Suppressor macrophage treated with lipopolysaccharide for 1 hour (primary cell): ENCODE measurements around the gene RANBP3L.
"Not testable (repeated sequence)": the region's sequence is repeated elsewhere in the genome, so short reads cannot be mapped to it uniquely, and the experiment has no call there.

Source experiments
- DNase-seq, 3 donors: peaks; one replicate each; pipeline ENCODE4 v3.0.0-alpha.2; 2020 to 2022

Gene RANBP3L, protein sequence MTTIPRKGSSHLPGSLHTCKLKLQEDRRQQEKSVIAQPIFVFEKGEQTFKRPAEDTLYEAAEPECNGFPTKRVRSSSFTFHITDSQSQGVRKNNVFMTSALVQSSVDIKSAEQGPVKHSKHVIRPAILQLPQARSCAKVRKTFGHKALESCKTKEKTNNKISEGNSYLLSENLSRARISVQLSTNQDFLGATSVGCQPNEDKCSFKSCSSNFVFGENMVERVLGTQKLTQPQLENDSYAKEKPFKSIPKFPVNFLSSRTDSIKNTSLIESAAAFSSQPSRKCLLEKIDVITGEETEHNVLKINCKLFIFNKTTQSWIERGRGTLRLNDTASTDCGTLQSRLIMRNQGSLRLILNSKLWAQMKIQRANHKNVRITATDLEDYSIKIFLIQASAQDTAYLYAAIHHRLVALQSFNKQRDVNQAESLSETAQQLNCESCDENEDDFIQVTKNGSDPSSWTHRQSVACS

GRCh38 chr5:36301858-36302603 lies at the start of gene RANBP3L:
Gene RANBP3L, minus strand, starts transcription at chr5:36301902. Its CDS starts 486 bp downstream, at chr5:36301416.
- DNase-seq, result peak; percentile 31 to 35 (median 31)

- no peak for DNase-seq
Observed at GRCh38 chr5:36346896-36347690, 45.4 kb upstream of the RANBP3L start.

DNA sequence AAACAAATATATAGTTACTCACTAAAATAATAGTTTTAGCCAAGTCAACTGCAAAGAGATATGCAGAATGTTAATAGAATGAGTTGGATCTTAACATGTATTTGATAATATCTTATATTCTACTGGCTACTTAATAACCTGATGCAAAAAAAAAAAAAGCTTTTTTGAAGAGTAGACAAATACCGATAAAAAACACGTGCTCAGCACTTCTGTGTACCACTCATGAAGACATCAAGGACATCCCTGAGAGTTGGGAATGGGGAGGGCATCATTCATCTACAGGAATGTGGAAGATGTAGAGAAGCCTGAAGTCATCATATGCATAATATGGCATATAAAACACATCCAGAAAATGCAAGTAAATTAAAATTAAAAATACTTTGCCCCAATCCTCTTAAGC lies 43.2 kb upstream of the RANBP3L start:
- DNase-seq, result no peak

DNA sequence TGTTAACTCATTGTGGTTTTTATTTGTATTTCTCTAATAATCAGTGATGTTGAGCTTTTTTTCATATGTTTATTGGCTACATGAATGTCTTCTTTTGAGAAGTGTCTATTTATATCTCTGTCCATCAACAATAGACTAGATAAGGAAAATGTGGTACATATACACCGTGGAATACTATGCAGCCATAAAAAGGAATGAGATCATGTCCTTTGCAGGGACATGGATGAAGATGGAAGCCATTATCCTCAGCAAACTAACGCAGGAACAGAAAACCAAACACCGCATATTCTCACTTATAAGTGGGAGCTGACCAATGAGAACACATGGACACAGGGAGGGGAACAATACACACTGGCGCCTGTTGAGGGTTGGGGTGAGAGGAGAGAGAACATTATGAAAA lies 40.0 kb upstream of the RANBP3L start:
- DNase-seq, result not testable (repeated sequence)

DNA sequence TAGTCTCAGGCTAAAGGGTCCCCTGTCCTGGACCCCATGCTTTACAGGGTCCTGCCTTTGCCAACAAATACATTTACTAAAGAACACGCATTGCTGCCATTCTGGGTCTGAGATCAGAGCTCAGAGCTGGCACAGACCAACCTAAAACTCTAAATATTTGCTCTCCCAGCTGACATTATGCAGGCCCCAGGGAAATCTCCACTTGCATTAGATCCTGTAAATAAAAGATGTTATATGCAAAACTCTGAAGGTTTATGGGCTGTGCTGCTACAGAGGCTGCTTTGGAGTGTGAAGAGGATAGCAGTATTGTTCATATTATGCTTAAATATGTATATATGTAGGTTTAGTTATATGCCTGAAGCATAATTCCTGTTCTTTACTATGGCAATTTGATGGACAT lies 35.9 kb upstream of the RANBP3L start:
- no peak for DNase-seq

DNA sequence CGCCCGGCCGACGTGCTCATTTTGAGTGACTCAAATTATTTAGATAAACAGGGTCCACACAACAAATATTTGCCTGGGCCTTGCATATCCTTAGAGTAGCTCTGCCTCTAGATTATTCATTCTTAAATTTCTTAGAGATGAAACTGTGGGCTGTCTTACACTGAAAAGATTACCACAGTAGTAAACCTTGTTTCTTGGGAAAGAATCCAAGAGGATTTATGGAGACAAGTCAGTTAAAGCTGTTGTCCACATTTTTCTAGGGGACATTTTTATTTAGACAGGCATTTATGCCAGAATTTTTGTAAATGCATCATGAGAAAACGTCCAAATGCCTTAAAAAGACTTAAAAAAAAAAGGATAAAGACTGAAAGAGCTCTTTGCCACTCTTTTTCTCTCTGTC lies 32.6 kb upstream of the RANBP3L start:
- DNase-seq, result no peak

GRCh38 chr5:36332720-36333119 lies 31.0 kb upstream of the RANBP3L start:
- DNase-seq, result not testable (repeated sequence)

- DNase-seq, result no peak
Observed at GRCh38 chr5:36325196-36325595, 23.5 kb upstream of the RANBP3L start.

DNA sequence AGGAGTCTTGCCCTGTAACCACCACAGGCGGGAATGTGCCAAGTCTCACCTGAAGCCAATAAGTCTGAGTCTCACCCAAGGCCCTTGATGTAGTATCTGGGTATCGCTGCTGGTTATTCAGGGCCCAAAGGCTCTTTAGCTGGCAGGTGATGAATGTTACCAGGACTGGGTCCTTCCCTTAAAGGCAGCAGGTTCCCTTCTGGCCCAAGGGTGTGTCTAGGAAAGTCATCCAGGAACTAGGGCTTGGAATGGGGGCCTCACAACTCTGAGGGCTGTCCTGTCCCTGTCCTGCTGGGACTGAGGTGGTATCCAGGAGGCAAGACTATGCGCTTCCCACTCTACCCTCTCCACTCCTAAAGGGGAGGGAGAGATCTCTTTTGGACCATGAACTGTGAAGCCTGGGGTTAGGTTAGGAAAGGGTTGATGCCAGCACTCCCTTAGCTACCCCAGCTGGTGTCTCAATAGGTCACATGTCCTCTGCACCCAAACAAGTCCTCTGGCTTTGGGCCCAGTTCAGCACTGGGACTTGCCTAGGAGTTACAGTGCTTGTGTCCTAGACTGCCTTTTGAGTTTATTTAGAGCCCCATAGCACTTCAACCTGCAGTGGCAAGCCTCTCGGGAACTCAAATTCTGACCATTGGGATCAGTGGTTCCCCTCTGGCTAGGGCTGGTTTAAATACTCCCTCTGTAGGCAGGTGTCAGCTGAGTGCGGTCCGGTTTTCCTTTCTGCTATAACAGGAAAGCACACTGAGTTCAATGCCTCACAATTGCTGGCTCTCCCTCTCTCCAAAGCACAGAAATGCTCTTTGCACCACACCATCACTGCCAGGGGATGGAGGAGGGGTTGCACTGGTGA lies 22.5 kb upstream of the RANBP3L start:
- DNase-seq, result no peak

GRCh38 chr5:36312953-36313672 lies 11.4 kb upstream of the RANBP3L start:
- no peak for DNase-seq

DNA sequence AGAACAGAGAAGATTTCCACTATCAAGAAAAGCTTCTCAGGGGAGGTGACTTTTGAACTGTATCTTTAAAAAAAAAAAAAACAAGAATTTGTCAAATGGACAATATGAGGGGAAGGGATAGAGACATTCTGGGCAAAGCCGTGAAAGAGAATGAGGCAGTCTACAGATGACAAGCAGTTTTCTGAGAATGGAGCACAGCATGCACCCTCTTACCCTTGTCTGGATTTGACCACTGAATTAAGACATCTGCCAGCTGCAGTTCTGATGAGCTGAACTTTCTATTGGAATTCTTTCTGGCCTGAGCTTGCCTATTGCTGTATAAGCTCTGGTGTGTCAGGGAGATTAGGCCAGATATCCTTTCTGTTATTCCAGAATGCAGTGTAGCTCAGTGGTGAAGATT lies 10.3 kb upstream of the RANBP3L start:
- no peak for DNase-seq

- no peak for DNase-seq
Observed at GRCh38 chr5:36310138-36310537, 8.4 kb upstream of the RANBP3L start.

DNA sequence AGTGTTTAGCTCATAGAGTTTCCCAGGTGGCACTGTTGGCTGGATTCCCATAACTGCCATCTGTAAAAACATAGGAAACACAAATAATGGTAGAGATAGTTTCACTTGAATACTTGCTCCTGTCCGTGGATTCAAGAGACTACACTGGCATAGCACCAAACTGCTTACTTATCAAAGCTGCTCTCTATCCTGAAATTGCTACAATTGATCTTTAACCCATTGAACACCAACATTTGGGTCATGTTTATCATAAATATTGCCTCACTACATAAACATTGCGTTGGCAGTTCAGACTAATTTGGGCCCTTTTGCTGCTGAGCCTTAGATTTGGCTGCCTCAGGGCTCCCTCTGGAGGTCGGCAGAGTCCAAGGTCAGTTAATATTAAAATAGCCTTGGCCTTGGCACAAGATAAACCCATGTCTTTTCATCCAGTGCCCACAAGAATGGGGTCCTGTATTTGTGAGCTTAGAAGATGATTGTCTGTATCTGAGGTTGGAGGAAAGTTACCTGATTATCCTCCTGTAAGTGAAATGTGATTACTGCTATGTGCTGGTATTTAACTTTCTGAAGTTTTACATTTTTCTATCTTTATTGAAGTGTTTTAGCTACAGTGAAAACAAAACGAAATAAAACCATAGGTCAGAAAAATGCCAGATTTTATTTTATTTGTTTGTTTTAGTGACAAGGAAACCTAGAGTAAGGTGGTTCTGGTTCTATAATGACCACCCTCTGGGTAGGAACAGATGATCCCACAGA lies 4.0 kb upstream of the RANBP3L start:
- DNase-seq, result peak; percentile 63 to 76 (median 64)

- DNase-seq, result peak; percentile 32 to 75 (median 69)
Observed at GRCh38 chr5:36304095-36304805, 2.5 kb upstream of the RANBP3L start.

GRCh38 chr5:36300927-36301540 lies 668 bp downstream of the RANBP3L start:
- peak in 1 of 3 donors; percentile 31 for DNase-seq

GRCh38 chr5:36300191-36300926 lies 1.3 kb downstream of the RANBP3L start:
- DNase-seq, result peak in 2 of 3 donors; percentile 26 to 33

- no peak for DNase-seq
Observed at GRCh38 chr5:36298552-36298951, 3.1 kb downstream of the RANBP3L start.

GRCh38 chr5:36297653-36298052 lies 4.0 kb downstream of the RANBP3L start:
- no peak for DNase-seq
